ENCODE measurements around the gene SLC51B.
A peak's percentile ranks its signal among the peaks of the same experiment; 100 is the strongest.

SLC51B gene

GRCh38 chr15:65027593-65027992 is 17.6 kb upstream of the SLC51B start:
- Histone ChIP-seq H3K79me2 (ENCODE audit: insufficient read depth, low read length) (peaks cover 20% of the 10 kb centered on the region), H2AFZ (ENCODE audit: low read length) (no peak overlapping the region), H3K4me1 (ENCODE audit: insufficient read depth, low read length, poor library complexity, severe bottlenecking) (peaks cover 14% of the 10 kb centered on the region), H4K20me1 (ENCODE audit: insufficient read depth, low read length, poor library complexity, severe bottlenecking) (no peaks in the 10 kb centered on the region), H3K9me2 (replicated peaks; ENCODE audit: low read depth, low read length) (no peaks in the 10 kb centered on the region), H3K4me3 (ENCODE audit: low read length, poor library complexity, severe bottlenecking) (peak overlapping the region; percentile 86), H3K27me3 (ENCODE audit: insufficient read depth, low read length, poor library complexity, severe bottlenecking) (no peaks in the 10 kb centered on the region), H3K36me3 (ENCODE audit: insufficient read depth, low read length) (no peaks in the 10 kb centered on the region), H3F3A (ENCODE audit: low read depth) (peaks cover 4% of the 10 kb centered on the region; the same call in 1 of the 2 replicates), H3K9me3 (ENCODE audit: insufficient read depth, low read depth, low read length) (no peaks in the 10 kb centered on the region), H3K4me2 (ENCODE audit: low read depth, low read length, poor library complexity, severe bottlenecking) (peak overlapping the region; percentile 81), H3K9ac (ENCODE audit: low read depth, low read length, poor library complexity, severe bottlenecking) (peak overlapping the region; percentile 82)
- TF ChIP-seq CTCF (conservative IDR thresholded peaks at IDR 0.05; ENCODE audit: low read length), result no peak
- no peak for TF ChIP-seq EZH2phosphoT487 (IDR thresholded peaks at IDR 0.05; ENCODE audit: borderline replicate concordance)

- H3K9me2 ChIP-seq (replicated peaks; ENCODE audit: low read depth, low read length), result no peaks in the 10 kb centered on the region
These were observed 16.8 kb upstream of the SLC51B start for GRCh38 chr15:65028338-65028737.

DNA sequence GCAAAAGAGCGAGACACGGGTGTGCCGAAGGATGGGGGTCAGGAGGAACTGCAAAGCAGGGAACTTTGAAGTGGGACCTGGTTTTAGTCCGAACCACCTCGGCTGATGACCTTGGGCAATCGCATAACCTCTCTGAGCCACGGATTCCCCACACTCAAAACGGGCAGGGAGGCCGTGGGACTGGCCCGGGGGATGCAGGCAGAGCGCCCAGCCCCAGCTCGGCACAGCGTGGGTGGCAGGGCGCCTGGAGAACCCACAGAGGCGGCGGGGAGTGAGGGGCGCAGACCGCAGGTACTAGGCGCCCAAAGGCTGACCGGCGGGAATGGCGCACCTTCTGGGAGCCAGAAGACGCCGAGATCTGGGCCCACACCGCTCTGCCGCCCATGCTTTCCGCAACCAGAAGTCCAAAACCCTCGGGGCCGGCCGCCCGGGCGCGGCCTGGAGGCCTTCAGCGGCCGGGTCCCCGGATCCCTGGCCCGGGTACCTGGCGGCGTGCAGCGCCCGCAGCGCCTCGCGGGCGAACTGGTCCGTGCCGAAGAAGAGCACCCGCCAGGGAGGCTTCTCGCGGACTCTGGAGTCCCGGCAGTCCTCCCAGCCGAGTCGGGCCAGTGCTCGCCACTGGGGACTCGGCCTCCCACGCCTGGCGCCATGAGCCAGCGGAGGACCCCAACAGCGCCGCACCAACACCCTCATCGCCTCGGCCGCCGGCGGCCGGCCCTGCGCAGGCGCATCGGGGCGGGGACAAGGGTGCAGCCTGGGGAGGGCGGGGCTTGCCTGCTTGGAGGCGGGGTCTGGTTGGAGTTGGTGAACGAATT is 16.1 kb upstream of the SLC51B start, which contains the start of gene MTFMT:
Gene MTFMT, minus strand, starts transcription at position 719 of the 815 bp plus-strand sequence. Its CDS starts 26 bp downstream, at position 693.
- Histone ChIP-seq H3K4me2 (ENCODE audit: low read depth, low read length, poor library complexity, severe bottlenecking) (peak within 1 kb of the TSS; percentile 81), H3K79me2 (ENCODE audit: insufficient read depth, low read length) (peaks cover 20% of the 10 kb centered on the region), H3K27me3 (ENCODE audit: insufficient read depth, low read length, poor library complexity, severe bottlenecking) (no peaks in the 10 kb centered on the region), H4K20me1 (ENCODE audit: insufficient read depth, low read length, poor library complexity, severe bottlenecking) (no peaks in the 10 kb centered on the region), H2AFZ (ENCODE audit: low read length) (peak within 1 kb of the TSS; percentile 91), H3K9me3 (ENCODE audit: insufficient read depth, low read depth, low read length) (no peaks in the 10 kb centered on the region), H3F3A (ENCODE audit: low read depth) (peaks cover 4% of the 10 kb centered on the region; the same call in 1 of the 2 replicates), H3K36me3 (ENCODE audit: insufficient read depth, low read length) (no peaks in the 10 kb centered on the region), H3K4me3 (ENCODE audit: low read length, poor library complexity, severe bottlenecking) (peak within 1 kb of the TSS; percentile 86), H3K9me2 (replicated peaks; ENCODE audit: low read depth, low read length) (no peaks in the 10 kb centered on the region), H3K4me1 (ENCODE audit: insufficient read depth, low read length, poor library complexity, severe bottlenecking) (peaks cover 20% of the 10 kb centered on the region), H3K9ac (ENCODE audit: low read depth, low read length, poor library complexity, severe bottlenecking) (peak within 1 kb of the TSS; percentile 82)
- TF ChIP-seq CTCF (conservative IDR thresholded peaks at IDR 0.05; ENCODE audit: low read length) (peak; percentile 17; the same call in 1 of the 2 replicates), EZH2phosphoT487 (IDR thresholded peaks at IDR 0.05; ENCODE audit: borderline replicate concordance) (no peak)

More at GRCh38 chr15:65028338-65028737, 16.8 kb upstream of the SLC51B start:
- no peaks in the 10 kb centered on the region for H3K36me3 ChIP-seq (ENCODE audit: insufficient read depth, low read length)
- H3F3A ChIP-seq (ENCODE audit: low read depth), result peaks cover 4% of the 10 kb centered on the region; the same call in 1 of the 2 replicates
- H3K9ac ChIP-seq (ENCODE audit: low read depth, low read length, poor library complexity, severe bottlenecking), result peak overlapping the region; percentile 82
- no peaks in the 10 kb centered on the region for H3K9me3 ChIP-seq (ENCODE audit: insufficient read depth, low read depth, low read length)
- peaks cover 20% of the 10 kb centered on the region for H3K79me2 ChIP-seq (ENCODE audit: insufficient read depth, low read length)
- no peak overlapping the region for H2AFZ ChIP-seq (ENCODE audit: low read length)
- TF ChIP-seq CTCF (conservative IDR thresholded peaks at IDR 0.05; ENCODE audit: low read length) (no peak), EZH2phosphoT487 (IDR thresholded peaks at IDR 0.05; ENCODE audit: borderline replicate concordance) (no peak)
- H3K4me3 ChIP-seq (ENCODE audit: low read length, poor library complexity, severe bottlenecking), result peak overlapping the region; percentile 86
- H4K20me1 ChIP-seq (ENCODE audit: insufficient read depth, low read length, poor library complexity, severe bottlenecking), result no peaks in the 10 kb centered on the region
- H3K4me2 ChIP-seq (ENCODE audit: low read depth, low read length, poor library complexity, severe bottlenecking), result peak overlapping the region; percentile 81
- peaks cover 17% of the 10 kb centered on the region for H3K4me1 ChIP-seq (ENCODE audit: insufficient read depth, low read length, poor library complexity, severe bottlenecking)
- H3K27me3 ChIP-seq (ENCODE audit: insufficient read depth, low read length, poor library complexity, severe bottlenecking), result no peaks in the 10 kb centered on the region
